ENCODE measurements around the gene ZNF682. TPM values are rescaled to one million over a fixed set of nuclear protein-coding genes. Genes with fewer than 3 reads are reported as not detected.

The ZNF682 gene
- total and polyA plus RNA-seq, 2 of the 13 experiments (the other 11 are each of a cell fraction or from before 2014, with no cell fraction given): 2.0 to 7.2 TPM

DNA sequence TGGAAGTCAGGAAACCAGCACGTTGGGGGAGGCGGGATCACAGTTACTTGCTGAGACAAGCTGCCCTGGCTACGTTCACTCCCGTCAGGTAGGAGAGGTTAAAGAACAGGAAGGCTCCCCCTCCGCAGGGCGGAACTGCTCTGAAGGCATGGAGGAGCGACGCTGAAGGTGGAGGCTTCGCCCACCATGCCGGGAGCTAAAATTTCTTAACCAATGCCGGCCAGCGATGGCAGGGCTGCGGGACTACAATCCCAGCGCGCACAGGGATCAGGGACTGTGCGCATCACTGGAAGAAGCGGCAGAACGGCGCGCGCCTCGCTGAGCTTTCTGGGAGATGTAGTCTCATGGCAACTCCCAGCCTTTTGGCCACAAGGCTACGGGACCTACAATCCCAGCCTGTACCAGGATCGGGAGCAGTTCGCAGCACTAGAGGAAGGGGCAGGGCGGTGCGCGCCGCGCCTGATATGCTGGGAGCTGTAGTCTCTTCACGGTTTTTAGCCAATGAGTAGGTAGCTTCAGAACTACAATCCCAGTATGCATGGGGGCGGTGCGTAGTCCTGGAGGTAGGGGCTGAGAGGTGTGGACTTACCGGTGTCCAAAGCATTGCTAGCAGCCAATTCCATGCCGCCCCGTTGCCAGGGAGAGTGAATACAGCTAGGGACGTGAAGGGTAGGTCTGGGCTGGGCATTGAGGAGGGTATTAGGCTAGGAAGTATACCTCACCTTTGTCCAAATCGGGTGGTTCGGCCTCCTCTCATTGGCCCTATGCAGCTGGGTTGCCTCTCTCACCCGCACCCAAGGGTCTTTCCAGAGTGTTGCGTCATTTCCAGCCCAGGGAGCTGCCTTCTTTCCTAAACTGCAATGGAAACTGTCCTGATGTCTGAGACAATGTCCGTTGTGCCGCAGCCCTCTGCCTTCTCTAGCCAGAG, 12.8 kb upstream of the ZNF682 start (continued):
- TF ChIP-seq, protein P1, sequence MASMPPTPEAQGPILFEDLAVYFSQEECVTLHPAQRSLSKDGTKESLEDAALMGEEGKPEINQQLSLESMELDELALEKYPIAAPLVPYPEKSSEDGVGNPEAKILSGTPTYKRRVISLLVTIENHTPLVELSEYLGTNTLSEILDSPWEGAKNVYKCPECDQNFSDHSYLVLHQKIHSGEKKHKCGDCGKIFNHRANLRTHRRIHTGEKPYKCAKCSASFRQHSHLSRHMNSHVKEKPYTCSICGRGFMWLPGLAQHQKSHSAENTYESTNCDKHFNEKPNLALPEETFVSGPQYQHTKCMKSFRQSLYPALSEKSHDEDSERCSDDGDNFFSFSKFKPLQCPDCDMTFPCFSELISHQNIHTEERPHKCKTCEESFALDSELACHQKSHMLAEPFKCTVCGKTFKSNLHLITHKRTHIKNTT (CRISPR knock-in tag; IDR thresholded peaks at IDR 0.05): no peak
- TF ChIP-seq, protein P2, sequence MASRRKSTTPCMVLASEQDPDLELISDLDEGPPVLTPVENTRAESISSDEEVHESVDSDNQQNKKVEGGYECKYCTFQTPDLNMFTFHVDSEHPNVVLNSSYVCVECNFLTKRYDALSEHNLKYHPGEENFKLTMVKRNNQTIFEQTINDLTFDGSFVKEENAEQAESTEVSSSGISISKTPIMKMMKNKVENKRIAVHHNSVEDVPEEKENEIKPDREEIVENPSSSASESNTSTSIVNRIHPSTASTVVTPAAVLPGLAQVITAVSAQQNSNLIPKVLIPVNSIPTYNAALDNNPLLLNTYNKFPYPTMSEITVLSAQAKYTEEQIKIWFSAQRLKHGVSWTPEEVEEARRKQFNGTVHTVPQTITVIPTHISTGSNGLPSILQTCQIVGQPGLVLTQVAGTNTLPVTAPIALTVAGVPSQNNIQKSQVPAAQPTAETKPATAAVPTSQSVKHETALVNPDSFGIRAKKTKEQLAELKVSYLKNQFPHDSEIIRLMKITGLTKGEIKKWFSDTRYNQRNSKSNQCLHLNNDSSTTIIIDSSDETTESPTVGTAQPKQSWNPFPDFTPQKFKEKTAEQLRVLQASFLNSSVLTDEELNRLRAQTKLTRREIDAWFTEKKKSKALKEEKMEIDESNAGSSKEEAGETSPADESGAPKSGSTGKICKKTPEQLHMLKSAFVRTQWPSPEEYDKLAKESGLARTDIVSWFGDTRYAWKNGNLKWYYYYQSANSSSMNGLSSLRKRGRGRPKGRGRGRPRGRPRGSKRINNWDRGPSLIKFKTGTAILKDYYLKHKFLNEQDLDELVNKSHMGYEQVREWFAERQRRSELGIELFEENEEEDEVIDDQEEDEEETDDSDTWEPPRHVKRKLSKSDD (CRISPR knock-in tag; IDR thresholded peaks at IDR 0.05; ENCODE audit: low read depth): no peak
- TF ChIP-seq, protein P3, sequence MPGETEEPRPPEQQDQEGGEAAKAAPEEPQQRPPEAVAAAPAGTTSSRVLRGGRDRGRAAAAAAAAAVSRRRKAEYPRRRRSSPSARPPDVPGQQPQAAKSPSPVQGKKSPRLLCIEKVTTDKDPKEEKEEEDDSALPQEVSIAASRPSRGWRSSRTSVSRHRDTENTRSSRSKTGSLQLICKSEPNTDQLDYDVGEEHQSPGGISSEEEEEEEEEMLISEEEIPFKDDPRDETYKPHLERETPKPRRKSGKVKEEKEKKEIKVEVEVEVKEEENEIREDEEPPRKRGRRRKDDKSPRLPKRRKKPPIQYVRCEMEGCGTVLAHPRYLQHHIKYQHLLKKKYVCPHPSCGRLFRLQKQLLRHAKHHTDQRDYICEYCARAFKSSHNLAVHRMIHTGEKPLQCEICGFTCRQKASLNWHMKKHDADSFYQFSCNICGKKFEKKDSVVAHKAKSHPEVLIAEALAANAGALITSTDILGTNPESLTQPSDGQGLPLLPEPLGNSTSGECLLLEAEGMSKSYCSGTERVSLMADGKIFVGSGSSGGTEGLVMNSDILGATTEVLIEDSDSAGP (CRISPR knock-in tag; IDR thresholded peaks at IDR 0.05; ENCODE audit: borderline replicate concordance): peak; percentile 33; the same call in 1 of the 2 replicates
- TF ChIP-seq HDAC6 (IDR thresholded peaks at IDR 0.05; ENCODE audit: low read depth, low read length): no peak
- TF ChIP-seq BHLHE40 (IDR thresholded peaks at IDR 0.05; ENCODE audit: low read length): no peak
- TF ChIP-seq PITX1 (CRISPR knock-in tag; IDR thresholded peaks at IDR 0.05): no peak
- TF ChIP-seq TGIF2 (CRISPR knock-in tag; IDR thresholded peaks at IDR 0.05): no peak
- TF ChIP-seq, protein P4, sequence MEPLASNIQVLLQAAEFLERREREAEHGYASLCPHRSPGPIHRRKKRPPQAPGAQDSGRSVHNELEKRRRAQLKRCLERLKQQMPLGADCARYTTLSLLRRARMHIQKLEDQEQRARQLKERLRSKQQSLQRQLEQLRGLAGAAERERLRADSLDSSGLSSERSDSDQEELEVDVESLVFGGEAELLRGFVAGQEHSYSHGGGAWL (CRISPR knock-in tag; IDR thresholded peaks at IDR 0.05): no peak
- TF ChIP-seq ZNF747 (CRISPR knock-in tag; IDR thresholded peaks at IDR 0.05; ENCODE audit: borderline replicate concordance): no peak
- no peak for TF ChIP-seq ZNF263 (CRISPR knock-in tag; IDR thresholded peaks at IDR 0.05)
- no peak for TF ChIP-seq KLF12 (CRISPR knock-in tag; IDR thresholded peaks at IDR 0.05; ENCODE audit: borderline replicate concordance)
- TF ChIP-seq ZNF225 (CRISPR knock-in tag; IDR thresholded peaks at IDR 0.05): no peak
- TF ChIP-seq, protein P5, sequence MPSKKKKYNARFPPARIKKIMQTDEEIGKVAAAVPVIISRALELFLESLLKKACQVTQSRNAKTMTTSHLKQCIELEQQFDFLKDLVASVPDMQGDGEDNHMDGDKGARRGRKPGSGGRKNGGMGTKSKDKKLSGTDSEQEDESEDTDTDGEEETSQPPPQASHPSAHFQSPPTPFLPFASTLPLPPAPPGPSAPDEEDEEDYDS (CRISPR knock-in tag; IDR thresholded peaks at IDR 0.05): peak; percentile 3; the same call in 1 of the 2 replicates
- no peak for TF ChIP-seq FOXC1 (CRISPR knock-in tag; IDR thresholded peaks at IDR 0.05; ENCODE audit: borderline replicate concordance)
- TF ChIP-seq PAF1 (CRISPR knock-in tag; IDR thresholded peaks at IDR 0.05): no peak
- no peak for TF ChIP-seq KLF9 (CRISPR knock-in tag; IDR thresholded peaks at IDR 0.05; ENCODE audit: low read depth)
- TF ChIP-seq, protein P6, sequence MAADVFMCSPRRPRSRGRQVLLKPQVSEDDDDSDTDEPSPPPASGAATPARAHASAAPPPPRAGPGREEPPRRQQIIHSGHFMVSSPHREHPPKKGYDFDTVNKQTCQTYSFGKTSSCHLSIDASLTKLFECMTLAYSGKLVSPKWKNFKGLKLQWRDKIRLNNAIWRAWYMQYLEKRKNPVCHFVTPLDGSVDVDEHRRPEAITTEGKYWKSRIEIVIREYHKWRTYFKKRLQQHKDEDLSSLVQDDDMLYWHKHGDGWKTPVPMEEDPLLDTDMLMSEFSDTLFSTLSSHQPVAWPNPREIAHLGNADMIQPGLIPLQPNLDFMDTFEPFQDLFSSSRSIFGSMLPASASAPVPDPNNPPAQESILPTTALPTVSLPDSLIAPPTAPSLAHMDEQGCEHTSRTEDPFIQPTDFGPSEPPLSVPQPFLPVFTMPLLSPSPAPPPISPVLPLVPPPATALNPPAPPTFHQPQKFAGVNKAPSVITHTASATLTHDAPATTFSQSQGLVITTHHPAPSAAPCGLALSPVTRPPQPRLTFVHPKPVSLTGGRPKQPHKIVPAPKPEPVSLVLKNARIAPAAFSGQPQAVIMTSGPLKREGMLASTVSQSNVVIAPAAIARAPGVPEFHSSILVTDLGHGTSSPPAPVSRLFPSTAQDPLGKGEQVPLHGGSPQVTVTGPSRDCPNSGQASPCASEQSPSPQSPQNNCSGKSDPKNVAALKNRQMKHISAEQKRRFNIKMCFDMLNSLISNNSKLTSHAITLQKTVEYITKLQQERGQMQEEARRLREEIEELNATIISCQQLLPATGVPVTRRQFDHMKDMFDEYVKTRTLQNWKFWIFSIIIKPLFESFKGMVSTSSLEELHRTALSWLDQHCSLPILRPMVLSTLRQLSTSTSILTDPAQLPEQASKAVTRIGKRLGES (CRISPR knock-in tag; IDR thresholded peaks at IDR 0.05; ENCODE audit: borderline replicate concordance): no peak
- no peak for TF ChIP-seq ZSCAN29 (CRISPR knock-in tag; conservative IDR thresholded peaks at IDR 0.05)

All from HepG2 (cell line).